ENCODE results near the gene LTO1. TPM values are rescaled to one million over a fixed set of nuclear protein-coding genes. Genes with fewer than 3 reads are reported as not detected.
"Not testable (repeated sequence)": the region's sequence is repeated elsewhere in the genome, so short reads cannot be mapped to it uniquely, and the experiment has no call there.

The LTO1 gene
- total and polyA plus RNA-seq, 3 donors from 2014 or later, result 27.0 to 38.7 (median 38.0) TPM

- intact Hi-C loops (cut with DNase I; ENCODE audit: low total_unique reads), result loop anchor here (10.0 kb wide), 2 partner anchors 185 to 335 kb away; partner anchors contain the start of gene MYEOV
- Histone ChIP-seq H3K4me1 (no peaks in the 10 kb centered on the region), H3K4me3 (no peak overlapping the region), H3K27me3 (no peaks in the 10 kb centered on the region), H3K36me3 (ENCODE audit: low read depth, missing control alignments) (no peaks in the 10 kb centered on the region), H3K27ac (no peak overlapping the region), H3K9me3 (no peaks in the 10 kb centered on the region)
- TF ChIP-seq, protein P1, sequence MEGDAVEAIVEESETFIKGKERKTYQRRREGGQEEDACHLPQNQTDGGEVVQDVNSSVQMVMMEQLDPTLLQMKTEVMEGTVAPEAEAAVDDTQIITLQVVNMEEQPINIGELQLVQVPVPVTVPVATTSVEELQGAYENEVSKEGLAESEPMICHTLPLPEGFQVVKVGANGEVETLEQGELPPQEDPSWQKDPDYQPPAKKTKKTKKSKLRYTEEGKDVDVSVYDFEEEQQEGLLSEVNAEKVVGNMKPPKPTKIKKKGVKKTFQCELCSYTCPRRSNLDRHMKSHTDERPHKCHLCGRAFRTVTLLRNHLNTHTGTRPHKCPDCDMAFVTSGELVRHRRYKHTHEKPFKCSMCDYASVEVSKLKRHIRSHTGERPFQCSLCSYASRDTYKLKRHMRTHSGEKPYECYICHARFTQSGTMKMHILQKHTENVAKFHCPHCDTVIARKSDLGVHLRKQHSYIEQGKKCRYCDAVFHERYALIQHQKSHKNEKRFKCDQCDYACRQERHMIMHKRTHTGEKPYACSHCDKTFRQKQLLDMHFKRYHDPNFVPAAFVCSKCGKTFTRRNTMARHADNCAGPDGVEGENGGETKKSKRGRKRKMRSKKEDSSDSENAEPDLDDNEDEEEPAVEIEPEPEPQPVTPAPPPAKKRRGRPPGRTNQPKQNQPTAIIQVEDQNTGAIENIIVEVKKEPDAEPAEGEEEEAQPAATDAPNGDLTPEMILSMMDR (IDR thresholded peaks at IDR 0.05), result no peak
- no peak for TF ChIP-seq POLR2A (IDR thresholded peaks at IDR 0.05)
- no peak for DNase-seq
- 100% methylated on average over 2 of the region's 2 CpGs for WGBS, 2 donors
These were observed 45.1 kb downstream of the LTO1 start for GRCh38 chr11:69630017-69630416.

GRCh38 chr11:69627551-69627950 is 47.6 kb downstream of the LTO1 start:
- no peak for DNase-seq
- TF ChIP-seq, protein P1 (IDR thresholded peaks at IDR 0.05), result no peak
- no peak for TF ChIP-seq POLR2A (IDR thresholded peaks at IDR 0.05)
- H3K4me3 ChIP-seq, result no peak overlapping the region
- no peaks in the 10 kb centered on the region for H3K27me3 ChIP-seq
- no peak overlapping the region for H3K27ac ChIP-seq
- WGBS, 2 donors, result 85 to 86% methylated on average over 14 of the region's 14 CpGs
- no peaks in the 10 kb centered on the region for H3K9me3 ChIP-seq
- H3K36me3 ChIP-seq (ENCODE audit: low read depth, missing control alignments), result no peaks in the 10 kb centered on the region
- intact Hi-C loops (cut with DNase I; ENCODE audit: low total_unique reads), result no loop called here
- no peaks in the 10 kb centered on the region for H3K4me1 ChIP-seq

DNA sequence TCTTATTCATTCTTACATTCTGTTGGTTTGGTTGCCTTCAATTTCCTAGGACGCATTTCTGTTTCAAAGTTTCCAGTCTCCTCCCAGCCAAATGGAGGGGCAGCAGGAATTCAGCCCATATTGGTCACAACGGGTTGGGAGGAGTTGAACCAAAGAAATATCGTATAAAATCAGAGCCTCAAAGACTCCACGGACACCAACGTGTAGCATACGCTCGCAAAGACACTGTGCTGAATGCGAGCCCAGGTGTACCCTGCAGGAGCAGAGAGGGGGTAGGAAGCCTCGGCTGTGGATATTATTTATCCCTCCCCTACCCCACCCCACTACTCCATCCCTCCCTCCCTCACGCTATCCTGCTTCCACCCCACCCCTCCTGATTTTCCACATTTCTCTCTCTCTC is 49.7 kb downstream of the LTO1 start:
- no peak for DNase-seq
- intact Hi-C loops (cut with DNase I; ENCODE audit: low total_unique reads), result no loop called here
- 80 to 88% methylated on average over 10 of the region's 10 CpGs for WGBS, 2 donors
- H3K4me1 ChIP-seq, result no peaks in the 10 kb centered on the region
- H3K27me3 ChIP-seq, result no peaks in the 10 kb centered on the region
- H3K27ac ChIP-seq, result no peak overlapping the region
- no peak for TF ChIP-seq POLR2A (IDR thresholded peaks at IDR 0.05)
- TF ChIP-seq, protein P1 (IDR thresholded peaks at IDR 0.05), result no peak
- H3K4me3 ChIP-seq, result no peak overlapping the region
- H3K36me3 ChIP-seq (ENCODE audit: low read depth, missing control alignments), result no peaks in the 10 kb centered on the region
- no peaks in the 10 kb centered on the region for H3K9me3 ChIP-seq

DNA sequence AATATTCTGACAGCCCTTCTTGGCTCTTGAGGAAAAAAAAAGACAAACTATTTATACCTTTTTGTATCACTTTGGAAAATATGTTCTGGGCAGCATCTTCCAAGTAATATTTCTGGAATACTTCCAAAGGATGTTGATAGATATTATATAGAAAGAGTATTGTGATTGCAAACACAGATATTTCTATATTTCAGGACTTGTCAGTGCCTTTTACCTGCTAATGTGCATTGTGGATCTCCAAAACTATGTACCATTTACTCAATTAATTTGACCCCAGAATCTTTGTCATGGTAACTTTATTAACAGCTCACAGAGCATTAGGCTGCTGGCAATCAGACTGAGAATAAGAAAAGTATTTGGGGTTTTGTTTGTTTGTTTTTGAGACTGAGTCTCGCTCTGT is 50.9 kb downstream of the LTO1 start:
- no peaks in the 10 kb centered on the region for H3K27me3 ChIP-seq
- intact Hi-C loops (cut with DNase I; ENCODE audit: low total_unique reads), result no loop called here
- TF ChIP-seq, protein P1 (IDR thresholded peaks at IDR 0.05), result no peak
- no peak for TF ChIP-seq POLR2A (IDR thresholded peaks at IDR 0.05)
- 94 to 96% methylated on average over 1 of the region's 1 CpG for WGBS, 2 donors
- no peaks in the 10 kb centered on the region for H3K4me1 ChIP-seq
- no peaks in the 10 kb centered on the region for H3K36me3 ChIP-seq (ENCODE audit: low read depth, missing control alignments)
- no peak overlapping the region for H3K4me3 ChIP-seq
- H3K9me3 ChIP-seq, result no peaks in the 10 kb centered on the region
- no peak for DNase-seq
- H3K27ac ChIP-seq, result no peak overlapping the region

GRCh38 chr11:69622097-69622681 is 53.0 kb downstream of the LTO1 start:
- DNase-seq; intact Hi-C loops (cut with DNase I; ENCODE audit: low total_unique reads); H3K27me3 ChIP-seq; H3K36me3 ChIP-seq (ENCODE audit: low read depth, missing control alignments); H3K4me1 ChIP-seq; H3K4me3 ChIP-seq; H3K9me3 ChIP-seq; H3K27ac ChIP-seq: not testable (repeated sequence)
- 72 to 76% methylated on average over 7 to 8 of the region's 8 CpGs for WGBS, 2 donors
